GM21786 (cell line): ENCODE results near the gene FGFR2.

Source experiments
- ATAC-seq: cut with Tn5 transposase; IDR thresholded peaks from one replicate; pipeline ENCODE4 v1.9.1; 2021; ENCODE audit not compliant: unreplicated experiment

Gene FGFR2

GRCh38 chr10:121590772-121591171 is 7.5 kb downstream of the FGFR2 start:
- ATAC-seq: no peak

- no peak for ATAC-seq
These were observed 8.7 kb downstream of the FGFR2 start for GRCh38 chr10:121589553-121589952.

GRCh38 chr10:121583857-121584256 is 14.4 kb downstream of the FGFR2 start:
- no peak for ATAC-seq

GRCh38 chr10:121583258-121583657 is 15.0 kb downstream of the FGFR2 start:
- no peak for ATAC-seq

DNA sequence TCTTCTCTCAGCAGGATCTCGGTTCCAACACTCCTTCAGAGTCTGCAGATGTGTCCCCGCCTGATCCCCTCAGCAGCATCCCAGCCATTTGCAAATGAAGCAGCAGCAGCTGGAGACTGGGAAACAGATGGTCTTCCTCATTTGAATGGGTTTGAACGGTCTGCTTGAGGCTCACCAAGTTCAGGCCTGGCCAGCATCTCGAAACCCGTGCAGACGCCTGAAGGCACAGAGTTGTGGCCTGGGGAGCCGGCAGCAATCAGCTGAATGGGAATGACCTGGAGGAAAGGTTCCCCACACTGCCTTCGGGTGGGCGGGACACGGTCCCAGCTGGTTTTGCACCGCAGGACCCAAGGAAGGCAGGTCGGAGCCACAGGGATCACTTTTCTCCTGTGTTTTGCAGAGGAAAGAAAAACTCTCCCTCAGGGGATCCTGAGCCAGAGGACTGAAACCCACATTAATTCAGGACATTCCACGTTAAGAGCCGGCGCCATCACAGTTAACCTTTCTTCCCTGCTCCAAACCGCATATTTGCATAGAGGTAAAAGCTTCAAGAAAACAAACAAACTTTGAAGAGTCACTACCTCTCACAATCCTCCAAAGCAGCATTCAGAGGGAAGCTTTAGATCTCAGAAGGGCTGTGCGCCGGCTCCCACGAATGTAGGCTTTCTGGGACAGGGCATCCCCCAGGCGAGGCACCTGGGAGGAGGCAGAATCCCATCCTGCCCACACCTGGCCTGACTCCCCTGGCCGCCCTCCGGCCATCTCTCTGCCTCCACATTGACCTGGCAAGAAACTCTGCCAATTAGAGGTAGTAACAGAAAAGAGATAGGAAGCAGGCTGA is 17.7 kb downstream of the FGFR2 start:
- ATAC-seq: no peak

DNA sequence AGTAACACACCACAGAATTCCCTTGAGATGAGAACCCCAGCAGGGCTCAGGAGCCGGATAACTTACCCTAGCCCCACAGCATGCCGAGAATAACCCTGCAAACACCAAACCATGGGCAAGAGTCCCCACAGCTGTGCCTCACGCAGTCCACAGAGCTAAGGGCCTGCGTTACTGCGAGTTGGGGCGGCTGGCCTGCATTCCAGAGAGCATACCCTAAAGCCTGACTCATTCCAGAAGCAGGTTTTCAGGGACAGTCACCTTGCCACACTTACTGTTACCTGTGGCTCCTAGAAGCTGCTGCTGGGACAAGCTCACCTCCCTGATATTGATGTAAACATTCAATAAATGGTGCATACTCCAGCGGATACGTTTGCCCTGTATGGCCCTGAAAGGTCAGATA is 18.6 kb downstream of the FGFR2 start:
- ATAC-seq: no peak

- no peak for ATAC-seq
These were observed 19.3 kb downstream of the FGFR2 start for GRCh38 chr10:121578965-121579364.

GRCh38 chr10:121578298-121578697 is 19.9 kb downstream of the FGFR2 start:
- ATAC-seq: no peak

GRCh38 chr10:121577568-121577967 is 20.7 kb downstream of the FGFR2 start:
- ATAC-seq: no peak

DNA sequence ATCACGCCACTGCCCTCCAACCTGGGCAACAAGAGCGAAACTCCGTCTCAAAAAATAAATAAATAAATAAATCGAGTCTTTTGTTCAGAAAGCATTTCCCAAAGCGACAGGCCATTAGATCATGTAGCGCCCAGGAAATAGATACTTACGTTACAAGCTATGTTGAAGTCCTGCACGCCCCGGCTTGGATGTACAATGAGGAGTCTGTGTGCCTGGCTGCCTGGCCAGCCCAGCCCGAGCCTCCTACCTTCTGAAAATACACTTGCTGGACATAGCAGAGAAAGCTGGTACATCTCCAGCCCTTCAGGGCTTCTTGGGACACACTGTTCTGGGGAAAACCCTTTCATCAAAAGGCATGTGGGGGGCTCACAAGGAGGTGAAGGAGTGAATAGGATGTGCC is 22.1 kb downstream of the FGFR2 start:
- ATAC-seq: no peak

DNA sequence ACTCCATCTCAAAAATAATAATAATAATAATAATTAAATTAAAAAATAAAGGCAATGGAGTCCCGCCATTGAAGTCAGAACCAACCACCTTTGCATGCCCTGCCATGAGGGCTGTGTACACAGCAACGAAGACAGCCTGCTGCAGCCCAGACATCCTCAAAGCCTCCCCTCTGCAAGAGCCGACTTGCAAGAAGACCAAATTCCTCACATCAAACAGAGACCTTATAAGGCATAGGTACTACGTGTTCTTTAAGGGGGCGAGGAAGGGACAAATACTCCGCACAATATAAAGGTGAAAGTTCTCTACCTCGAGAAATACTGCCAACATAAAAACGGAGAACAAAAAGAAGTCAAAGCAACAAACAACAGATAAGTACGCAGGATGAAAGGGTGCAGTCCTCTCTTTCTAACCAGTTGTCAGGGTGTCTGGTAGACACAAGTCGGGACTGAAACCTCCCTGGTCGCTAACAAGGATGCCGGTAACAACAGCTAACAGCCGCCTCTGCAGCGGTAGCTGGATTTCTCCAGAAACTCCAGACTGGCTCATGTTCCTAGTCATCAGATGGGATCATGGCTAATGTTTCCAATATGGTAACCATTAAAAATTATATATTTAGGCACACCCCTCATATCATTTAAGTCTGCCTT is 23.6 kb downstream of the FGFR2 start:
- ATAC-seq: no peak

DNA sequence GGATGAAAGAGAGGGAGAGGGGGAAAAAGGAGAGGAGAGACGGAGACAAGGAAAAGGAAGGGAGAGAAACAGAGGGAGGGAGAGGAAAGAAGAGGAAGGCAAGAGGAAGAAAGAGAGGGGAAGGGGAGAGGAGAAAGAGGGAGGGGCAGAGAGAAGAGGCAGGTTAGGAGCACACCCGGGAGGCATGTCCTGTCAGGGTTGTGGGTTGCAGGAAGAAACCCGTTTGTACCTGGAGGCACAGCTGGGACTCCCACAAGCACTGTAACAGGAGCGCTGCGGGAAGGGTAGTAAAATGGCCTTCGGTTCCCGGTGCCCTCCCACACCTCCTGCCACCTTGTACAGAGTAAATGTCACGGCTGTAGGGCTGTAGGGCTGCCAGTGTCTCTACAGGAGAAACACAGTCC is 24.7 kb downstream of the FGFR2 start:
- no peak for ATAC-seq

DNA sequence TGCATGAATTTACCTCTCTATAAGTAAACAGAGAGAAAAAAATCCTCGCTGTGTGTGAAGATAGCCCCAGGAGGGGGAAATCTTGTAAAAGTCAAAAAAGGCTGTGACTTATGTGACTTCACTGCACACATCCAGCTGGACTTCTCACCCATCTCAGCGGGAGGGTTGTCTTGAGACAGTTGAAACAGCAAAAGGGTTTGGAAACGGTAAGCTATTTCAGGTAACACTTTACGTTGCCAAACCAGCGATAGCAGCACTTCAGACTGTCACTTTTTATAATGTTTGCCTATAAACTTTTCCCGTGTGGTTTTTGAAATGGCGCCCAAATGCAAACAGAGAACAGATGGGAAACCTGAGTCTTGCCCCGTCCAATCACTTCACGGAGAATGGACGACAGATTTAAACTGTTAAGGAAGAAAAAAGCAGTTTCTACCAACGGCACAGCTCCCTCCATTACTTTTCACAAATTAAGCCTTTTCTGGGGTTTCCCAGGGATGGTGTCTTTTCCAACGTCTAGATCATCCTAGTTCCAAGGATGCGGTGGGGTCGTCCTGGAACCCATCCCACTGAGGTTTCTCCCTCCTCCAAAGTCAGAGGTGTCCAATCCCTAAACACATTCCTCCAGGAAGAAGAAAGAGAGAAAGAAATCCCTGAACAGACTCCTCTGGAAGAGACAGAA is 25.2 kb downstream of the FGFR2 start:
- ATAC-seq: no peak

DNA sequence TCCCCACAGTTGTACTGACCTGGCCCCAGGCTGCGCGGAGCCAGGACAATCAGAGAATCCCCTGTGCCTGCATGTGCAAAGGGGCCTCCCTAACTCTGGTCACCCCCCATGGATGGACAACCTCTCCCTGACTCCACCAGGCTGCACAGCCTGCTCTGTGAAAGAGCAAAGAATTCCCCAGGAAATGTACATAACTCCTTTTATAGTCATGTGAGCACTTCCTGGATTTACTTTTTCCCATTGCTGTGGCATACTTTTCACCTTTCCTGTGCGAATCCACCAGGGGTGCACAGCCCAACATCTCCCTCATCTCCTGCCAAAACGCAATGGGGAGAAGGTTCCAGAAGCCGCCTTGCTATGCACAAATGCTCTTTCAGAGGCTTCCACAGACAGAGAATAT is 27.9 kb downstream of the FGFR2 start:
- no peak for ATAC-seq

DNA sequence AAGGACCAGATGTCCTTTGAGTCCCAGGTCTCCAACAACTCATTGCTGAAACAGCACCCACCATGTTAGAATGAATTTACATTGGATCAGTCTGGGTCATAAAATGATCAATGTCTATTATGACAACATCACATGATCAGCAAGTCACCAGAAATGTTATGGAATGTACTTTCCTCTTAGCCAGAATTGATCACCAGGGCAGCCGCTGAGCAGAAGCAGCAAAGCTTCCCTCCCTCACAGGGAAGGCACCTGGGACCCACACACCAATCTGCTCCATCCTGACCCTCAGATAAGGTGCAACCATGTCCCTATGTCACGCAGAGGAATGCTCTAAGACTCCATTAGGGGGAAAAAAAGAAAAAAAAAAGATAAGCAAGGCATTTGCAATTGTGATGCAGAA is 30.0 kb downstream of the FGFR2 start:
- ATAC-seq: no peak

DNA sequence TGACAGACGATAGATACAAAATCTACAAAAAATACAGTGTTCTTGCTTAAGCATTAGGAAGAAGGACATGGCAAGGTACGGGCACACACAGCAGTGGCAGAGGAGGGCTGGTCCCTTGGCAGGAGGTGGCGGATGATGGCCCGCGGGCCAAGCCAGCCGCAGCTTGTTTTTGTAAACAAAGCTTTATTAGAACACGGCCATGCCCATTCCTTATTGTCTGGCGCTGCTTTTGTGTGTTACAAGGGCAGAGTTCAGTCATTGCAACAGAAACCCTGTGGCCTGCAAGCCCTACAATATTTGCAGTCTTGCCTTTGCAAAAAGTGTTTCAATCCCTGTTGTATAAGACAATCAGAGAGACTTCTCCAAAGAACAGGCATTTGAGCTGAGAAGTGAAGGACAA is 30.7 kb downstream of the FGFR2 start:
- ATAC-seq: no peak

DNA sequence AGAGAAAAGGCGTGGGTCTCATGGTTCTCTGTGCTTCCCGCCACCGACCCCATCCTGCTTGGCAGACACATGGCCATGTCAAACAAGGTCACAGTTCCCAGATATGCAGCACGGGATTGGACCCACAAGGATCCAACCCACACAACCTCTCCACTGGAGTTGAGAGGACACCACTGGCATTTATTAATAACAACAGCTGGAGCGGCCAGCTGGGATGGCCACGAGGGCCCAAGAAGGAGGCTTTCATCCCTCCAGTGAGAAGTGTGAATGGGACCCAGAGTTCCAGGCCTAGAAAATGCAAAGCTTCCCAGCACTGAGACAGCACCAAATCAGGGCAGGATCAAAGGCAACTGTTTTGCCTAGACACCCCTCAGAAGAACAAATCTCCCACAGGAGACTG is 31.5 kb downstream of the FGFR2 start:
- no peak for ATAC-seq

DNA sequence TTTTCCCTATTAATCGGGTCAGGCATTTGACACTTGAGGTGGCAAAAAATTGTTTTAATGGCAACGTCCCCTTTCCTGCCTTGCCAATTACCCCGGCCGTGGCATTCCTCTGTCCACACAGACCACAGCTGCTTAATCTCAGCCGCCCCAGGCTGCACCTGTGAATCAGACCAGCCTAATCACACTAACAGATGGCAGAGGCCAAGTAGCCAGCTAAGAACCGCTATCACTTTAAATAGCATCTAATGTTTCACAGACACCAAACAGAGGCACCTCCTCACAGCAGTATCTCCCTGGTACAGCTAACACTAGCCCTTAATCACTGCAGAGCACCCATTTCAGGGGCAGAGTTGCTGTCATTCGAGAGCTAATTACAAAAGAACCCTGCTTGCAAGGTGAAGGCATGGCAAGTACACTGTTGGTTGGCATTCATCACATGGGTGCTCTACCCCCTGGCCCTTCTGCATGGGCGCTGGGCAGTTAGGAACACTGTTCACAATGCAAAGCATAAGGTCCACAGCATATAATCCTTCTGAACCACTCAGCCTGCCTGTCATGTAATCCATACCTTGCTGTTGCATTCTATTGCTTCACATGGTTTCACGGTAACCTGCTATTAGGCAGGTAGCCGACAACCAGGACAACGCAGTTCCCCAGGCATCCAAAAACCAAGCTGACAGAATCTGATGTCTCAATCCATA is 38.8 kb downstream of the FGFR2 start:
- no peak for ATAC-seq

- ATAC-seq: no peak
These were observed 40.0 kb downstream of the FGFR2 start for GRCh38 chr10:121558238-121558637.

- no peak for ATAC-seq
These were observed 41.2 kb downstream of the FGFR2 start for GRCh38 chr10:121556918-121557573.

- ATAC-seq: no peak
These were observed 41.8 kb downstream of the FGFR2 start for GRCh38 chr10:121556455-121556854.
